Choroid plexus epithelial cell (primary cell): ENCODE data around the gene MRPL48.
"Not testable (repeated sequence)": the region's sequence is repeated elsewhere in the genome, so short reads cannot be mapped to it uniquely, and the experiment has no call there.

Source experiments
- DNase-seq: peaks from one replicate; pipeline ENCODE4 v3.0.0-alpha.2; 2010; ENCODE audit warnings: low read depth
- H3K4me3 ChIP-seq: 2 replicates; pipeline ENCODE4 v1.5.1; 2011; ENCODE audit warnings: low read depth, mild to moderate bottlenecking, control low read depth, low read length, moderate library complexity
- CTCF ChIP-seq: conservative IDR thresholded peaks from 2 replicates; pipeline ENCODE4 v1.5.1; 2011; ENCODE audit warnings: low read depth, mild to moderate bottlenecking, control low read depth, inconsistent platforms, low read length, moderate library complexity

MRPL48 gene

GRCh38 chr11:73760135-73760678 is 27.5 kb upstream of the MRPL48 start:
- peak overlapping the region; percentile 93 for H3K4me3 ChIP-seq
- no peak for TF ChIP-seq CTCF
- DNase-seq: peak; percentile 38

- DNase-seq: peak; percentile 100
- TF ChIP-seq CTCF: peak; percentile 44
- peak within 1 kb of the TSS; percentile 93 for H3K4me3 ChIP-seq
Observed at GRCh38 chr11:73760679-73761402, 26.8 kb upstream of the MRPL48 start, which contains the start of gene RAB6A. Gene RAB6A, minus strand, starts transcription at chr11:73761074. Its CDS starts 439 bp downstream, at chr11:73760635.

GRCh38 chr11:73761403-73761945 is 26.2 kb upstream of the MRPL48 start:
- no peak for TF ChIP-seq CTCF
- no peak for DNase-seq
- peak overlapping the region; percentile 48 for H3K4me3 ChIP-seq

- no peak overlapping the region for H3K4me3 ChIP-seq
- no peak for DNase-seq
- TF ChIP-seq CTCF: no peak
Observed at GRCh38 chr11:73762732-73763131, 24.9 kb upstream of the MRPL48 start.

GRCh38 chr11:73766763-73767162 is 20.9 kb upstream of the MRPL48 start:
- no peak for DNase-seq
- TF ChIP-seq CTCF: no peak
- H3K4me3 ChIP-seq: no peak overlapping the region

GRCh38 chr11:73770811-73771210 is 16.9 kb upstream of the MRPL48 start:
- H3K4me3 ChIP-seq, DNase-seq: not testable (repeated sequence)

- no peak for TF ChIP-seq CTCF
- DNase-seq: peak; percentile 98
- H3K4me3 ChIP-seq: peak overlapping the region; percentile 74
Observed at GRCh38 chr11:73779084-73779902, 8.4 kb upstream of the MRPL48 start.
